ENCODE measurements around the gene KIAA0586. TPM values are rescaled to one million over a fixed set of nuclear protein-coding genes. Genes with fewer than 3 reads are reported as not detected.

Gene KIAA0586
- total and polyA plus RNA-seq, 2 of the 4 experiments (the other 2 are of a cell fraction), result 9.4 to 36.7 TPM

DNA sequence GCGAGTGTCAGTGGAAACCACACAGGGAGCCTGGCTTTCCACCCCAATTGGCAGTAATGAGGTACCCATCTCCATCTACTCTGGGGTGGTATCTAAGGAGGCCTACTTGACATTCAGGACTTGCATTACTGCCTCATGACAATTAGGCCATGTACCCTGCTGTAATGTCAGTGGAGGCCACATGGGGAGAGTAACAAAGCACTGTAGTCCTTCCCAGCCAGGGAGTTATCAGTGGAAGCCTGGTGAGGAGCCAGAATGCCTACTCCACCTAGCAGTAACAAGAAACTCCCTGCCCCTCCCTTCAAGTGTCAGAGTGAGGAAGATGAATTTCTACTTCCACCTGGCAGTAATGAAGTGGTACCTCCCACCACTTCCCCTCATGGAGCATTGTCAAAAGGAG, 12.7 kb upstream of the KIAA0586 start:
- H4K8ac ChIP-seq (ENCODE audit: low read depth in 2 of 2, low read length in 2 of 2), result no peak overlapping the region
- dilution Hi-C loops (cut with HindIII; ENCODE audit: low sequenced_read_pairs, unreplicated experiment), result no loop called here
- no peaks in the 10 kb centered on the region for H3K9me3 ChIP-seq (ENCODE audit: control insufficient read depth, insufficient read depth, low read length)
- H3K4me2 ChIP-seq (ENCODE audit: low read depth, low read length), result no peak overlapping the region
- no peak overlapping the region for H2BK20ac ChIP-seq (ENCODE audit: low read depth, low read length)
- no peak overlapping the region for H2BK120ac ChIP-seq (ENCODE audit: low read depth, low read length)
- no peak overlapping the region for H3K56ac ChIP-seq (ENCODE audit: extremely low read depth, insufficient read depth, low read length)
- H3K18ac ChIP-seq (ENCODE audit: low read depth, low read length), result no peak overlapping the region
- no CpG with 5 or more reads among the region's 1 CpG for WGBS, 2 experiments (ENCODE audit: extremely low coverage in 2 of 2, insufficient read length in 1 of 2)
- H3K27ac ChIP-seq (ENCODE audit: insufficient read depth, low read length), result no peak overlapping the region
- H3K4me3 ChIP-seq (ENCODE audit: insufficient read depth, low read depth, low read length), result no peak overlapping the region
- ChIA-PET POLR2A (ENCODE audit: unreplicated experiment) (no interaction called here), CTCF (no interaction called here)
- H4K20me1 ChIP-seq (ENCODE audit: insufficient read depth, low read length), result 0 out of 2 replicates have a peak, but pooled peaks cover 4% of the 10 kb centered on the region
- H3K9me1 ChIP-seq (ENCODE audit: insufficient read depth, low read length), result peaks cover 4% of the 10 kb centered on the region
- H2AK9ac ChIP-seq (replicated peaks; ENCODE audit: low read depth, low read length, poor library complexity), result no peak overlapping the region
- H2AK5ac ChIP-seq (ENCODE audit: low read depth, low read length), result no peak overlapping the region
- in situ Hi-C loops (cut with MboI; ENCODE audit: low sequenced_read_pairs), result no loop called here
- no peak for DNase-seq
- no peak overlapping the region for H4K5ac ChIP-seq (ENCODE audit: low read depth, low read length)
- no peak overlapping the region for H2BK5ac ChIP-seq (ENCODE audit: low read depth, low read length, poor library complexity, severe bottlenecking)
- peaks cover 13 to 21% of the 10 kb centered on the region in 2 experiments for H3K79me1 ChIP-seq (ENCODE audit: low read depth in 1 of 2, low read length in 2 of 2)
- H3K27me3 ChIP-seq (ENCODE audit: control insufficient read depth, insufficient read depth, low read length), result no peaks in the 10 kb centered on the region
- TF ChIP-seq CEBPB (IDR thresholded peaks at IDR 0.05; ENCODE audit: low read depth, low read length) (no peak), SMC3 (IDR thresholded peaks at IDR 0.05; ENCODE audit: low read depth, low read length) (no peak), MXI1 (IDR thresholded peaks at IDR 0.05; ENCODE audit: borderline replicate concordance, low read depth, low read length) (no peak), MAZ (IDR thresholded peaks at IDR 0.05; ENCODE audit: borderline replicate concordance, low read depth, low read length) (no peak), POLR2A (IDR thresholded peaks at IDR 0.05; ENCODE audit: low read depth, low read length) (no peak)
- H3K14ac ChIP-seq (replicated peaks; ENCODE audit: low read depth, low read length), result no peak overlapping the region
- peaks cover 28% of the 10 kb centered on the region for H3K36me3 ChIP-seq (ENCODE audit: control insufficient read depth, insufficient read depth, low read length)
- no peak overlapping the region for H2BK15ac ChIP-seq (ENCODE audit: low read depth, low read length)
- H3K9ac ChIP-seq (ENCODE audit: low read depth, low read length), result no peak overlapping the region
- H3K4me1 ChIP-seq (ENCODE audit: control insufficient read depth, insufficient read depth, low read length), result no peaks in the 10 kb centered on the region
- no peak for ATAC-seq (ENCODE audit: low read depth)
- no TSS peak for BruUV-seq (replicated peaks)
- no peak overlapping the region for H3K23ac ChIP-seq (ENCODE audit: low read depth, low read length)
- H2AFZ ChIP-seq (replicated peaks; ENCODE audit: low read length, poor library complexity), result no peak overlapping the region
- intact Hi-C loops (cut with micrococcal nuclease), result no loop called here
- H3K4ac ChIP-seq (ENCODE audit: low read depth, low read length), result no peak overlapping the region
- no peak overlapping the region for H4K91ac ChIP-seq (ENCODE audit: insufficient read depth, low read depth, low read length)

Data from IMR-90 (cell line).